ENCODE measurements around the gene CCDC197.

DNA sequence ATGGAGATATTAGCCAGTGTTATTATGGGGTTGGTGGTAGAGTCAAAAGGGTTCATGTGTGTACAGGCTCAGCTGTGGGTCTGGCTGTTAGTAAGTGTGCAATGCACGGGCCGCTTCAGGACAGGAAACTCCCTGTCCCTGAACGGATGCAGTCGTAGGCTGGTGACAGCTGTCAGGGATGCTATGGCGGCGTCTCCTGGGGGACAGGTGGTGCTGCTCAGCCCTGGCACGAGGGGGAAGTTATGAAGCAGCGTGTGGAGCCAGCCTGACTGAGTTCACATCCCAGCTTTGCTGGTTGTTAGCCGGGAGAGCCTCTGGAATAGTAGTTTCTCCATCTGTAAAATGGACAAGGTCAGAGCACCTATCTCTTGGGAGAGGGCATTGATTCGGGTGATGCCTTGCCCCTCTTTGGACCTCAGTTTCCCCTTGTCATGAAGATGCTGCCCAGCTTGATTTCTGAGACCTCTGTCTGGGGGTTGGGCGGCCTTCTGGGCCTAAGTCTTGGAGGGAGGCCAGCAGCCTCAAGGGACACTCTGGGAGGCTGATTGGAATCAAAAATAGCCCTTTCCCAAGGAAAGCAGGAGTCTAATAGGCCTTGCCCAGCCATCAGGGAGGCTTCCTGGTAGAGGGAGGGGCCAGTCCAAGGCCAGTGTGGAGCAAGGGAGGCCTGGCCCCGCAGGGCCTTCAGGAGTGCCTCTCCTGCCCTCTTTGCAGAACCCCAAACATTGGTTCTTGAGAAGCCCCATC lies 27.8 kb upstream of the CCDC197 start:
- TF ChIP-seq POLR2A (IDR thresholded peaks at IDR 0.05): no peak
- TF ChIP-seq POLR2AphosphoS5 (IDR thresholded peaks at IDR 0.05): no peak

Measured in breast epithelium (tissue), 3 donors.